Liver (tissue), 9 donors: ENCODE results near the gene ARHGAP27. TPM values are rescaled to one million over a fixed set of nuclear protein-coding genes. Genes with fewer than 3 reads are reported as not detected.

Experiments used
- DNase-seq: peaks from one replicate; pipeline ENCODE4 v3.0.0-alpha.2; 2017; ENCODE audit warnings: low spot score
- H3K27ac ChIP-seq, 2 donors: one replicate each; pipeline ENCODE4 v1.7.0; 2013; ENCODE audit warnings: inconsistent platforms in 2 of 2, low read length in 2 of 2, control low read depth in 1 of 2, low read depth in 1 of 2, mild to moderate bottlenecking in 1 of 2
- H3K27me3 ChIP-seq, 4 donors: one replicate each; pipeline versions ENCODE4 v1.6.1 to v1.7.0; 2013; ENCODE audit warnings: low read length in 3 of 4, inconsistent platforms in 1 of 4, mild to moderate bottlenecking in 1 of 4, moderate library complexity in 1 of 4; ENCODE audit not compliant: control insufficient read depth in 4 of 4, insufficient read depth in 4 of 4
- H3K36me3 ChIP-seq, 4 donors: one replicate each; pipeline versions ENCODE4 v1.6.1 to v1.7.0; 2013; ENCODE audit warnings: low read length in 3 of 4, mild to moderate bottlenecking in 3 of 4, low read depth in 1 of 4, moderate library complexity in 1 of 4; ENCODE audit not compliant: control insufficient read depth in 4 of 4, insufficient read depth in 3 of 4
- H3K4me1 ChIP-seq, 4 donors: one replicate each; pipeline versions ENCODE4 v1.6.1 to v1.7.0; 2013; ENCODE audit warnings: low read length in 3 of 4, mild to moderate bottlenecking in 3 of 4, moderate library complexity in 1 of 4; ENCODE audit not compliant: control insufficient read depth in 4 of 4, insufficient read depth in 4 of 4
- H3K4me3 ChIP-seq, 3 donors: one replicate each; pipeline versions ENCODE4 v1.6.1 to v1.7.0; 2013; ENCODE audit warnings: low read length in 3 of 3, control low read depth in 1 of 3, low read depth in 1 of 3, mild to moderate bottlenecking in 1 of 3
- H3K9ac ChIP-seq, 2 donors: one replicate each; pipeline ENCODE4 v1.7.0; 2013; ENCODE audit warnings: low read length in 2 of 2, mild to moderate bottlenecking in 2 of 2, moderate library complexity in 2 of 2, control low read depth in 1 of 2, low read depth in 1 of 2
- H3K9me3 ChIP-seq, 4 donors: one replicate each; pipeline versions ENCODE4 v1.6.1 to v1.7.0; 2013; ENCODE audit warnings: low read length in 3 of 4; ENCODE audit not compliant: control insufficient read depth in 4 of 4
- EGR1 ChIP-seq, 2 donors: IDR thresholded peaks; 2 replicates each; pipeline ENCODE4 v1.6.1; 2016 to 2018; ENCODE audit warnings: antibody characterized with exemption in 2 of 2, low read depth in 2 of 2
- FOXA1 ChIP-seq: IDR thresholded peaks from 2 replicates; pipeline ENCODE4 v1.6.1; 2016; ENCODE audit warnings: antibody characterized with exemption
- FOXA2 ChIP-seq: IDR thresholded peaks from 2 replicates; pipeline ENCODE4 v1.6.1; 2016; ENCODE audit warnings: antibody characterized with exemption
- GABPA ChIP-seq, 2 donors: IDR thresholded peaks in 1 of 2; conservative IDR thresholded peaks in 1 of 2; 2 replicates each; pipeline ENCODE4 v1.6.1; 2016; ENCODE audit warnings: antibody characterized with exemption in 2 of 2, mild to moderate bottlenecking in 1 of 2, moderate library complexity in 1 of 2
- HNF4A ChIP-seq, 2 donors: conservative IDR thresholded peaks; 2 replicates each; pipeline ENCODE4 v1.6.1; 2016; ENCODE audit warnings: antibody characterized with exemption in 2 of 2, mild to moderate bottlenecking in 2 of 2
- HNF4G ChIP-seq: IDR thresholded peaks from 2 replicates; pipeline ENCODE4 v1.6.1; 2016; ENCODE audit warnings: antibody characterized with exemption
- JUND ChIP-seq, 2 donors: IDR thresholded peaks; 2 replicates each; pipeline ENCODE4 v1.6.1; 2016; ENCODE audit warnings: antibody characterized with exemption in 2 of 2
- NR2F2 ChIP-seq: IDR thresholded peaks from 2 replicates; pipeline ENCODE4 v1.6.1; 2016; ENCODE audit warnings: antibody characterized with exemption
- RAD21 ChIP-seq, 2 donors: IDR thresholded peaks; 2 replicates each; pipeline ENCODE4 v1.6.1; 2016; ENCODE audit warnings: antibody characterized with exemption in 2 of 2, mild to moderate bottlenecking in 2 of 2
- RXRA ChIP-seq, 2 donors: IDR thresholded peaks; 2 replicates each; pipeline ENCODE4 v1.6.1; 2017 to 2018; ENCODE audit warnings: antibody characterized with exemption in 2 of 2, mild to moderate bottlenecking in 1 of 2
- SP1 ChIP-seq: IDR thresholded peaks from 2 replicates; pipeline ENCODE4 v1.6.1; 2018; ENCODE audit warnings: antibody characterized with exemption, mild to moderate bottlenecking
- TAF1 ChIP-seq: conservative IDR thresholded peaks from 2 replicates; pipeline ENCODE4 v1.6.1; 2016; ENCODE audit warnings: antibody characterized with exemption, mild to moderate bottlenecking
- YY1 ChIP-seq: IDR thresholded peaks from 2 replicates; pipeline ENCODE4 v1.6.1; 2016; ENCODE audit warnings: antibody characterized with exemption, mild to moderate bottlenecking
- WGBS: extraction: QIAGEN DNeasy Blood & Tissue Kit; methylation state at CpG from one replicate; pipeline ENCODE4 v1.1.7; 2013; 5-methylcytosine and 5-hydroxymethylcytosine counted together
- polyA plus RNA-seq, 2 donors: library from polyadenylated mRNA; stranded (reverse) in 1 of 2; unstranded in 1 of 2; fragments of 200-250 nt in 1 of 2; fragments of >200 nt in 1 of 2; fragmentation: Nextera tagmentation in 1 of 2; extraction: Ambion mirVana in 1 of 2; gene quantifications; one replicate each; pipeline versions ENCODE4 v1.2.1 to v1.2.3, GENCODE V29; 2013 to 2015
- total RNA-seq, 2 donors: library from RNA; depleted of rRNA; stranded (reverse); fragments of >200 nt; gene quantifications; one replicate each; pipeline ENCODE4 v1.2.3, GENCODE V29; 2014
- TF ChIP-seq, protein P1 (sequence below): fragments of 150-350 bp; IDR thresholded peaks from 2 replicates; pipeline ENCODE4 v1.5.1; 2017; ENCODE audit warnings: improper control_type of control experiment, low read depth, low read length; ENCODE audit not compliant: missing input control
- TF ChIP-seq, protein P2 (sequence below): IDR thresholded peaks from 2 replicates; pipeline ENCODE4 v1.6.1; 2016; ENCODE audit warnings: antibody characterized with exemption
- TF ChIP-seq, protein P3 (sequence below): IDR thresholded peaks from 2 replicates; pipeline ENCODE4 v1.6.1; 2016; ENCODE audit warnings: antibody characterized with exemption, mild to moderate bottlenecking
- TF ChIP-seq, protein P4 (sequence below): IDR thresholded peaks from 2 replicates; pipeline ENCODE4 v1.6.1; 2016; ENCODE audit warnings: antibody characterized with exemption
- TF ChIP-seq, protein P5 (sequence below): IDR thresholded peaks from 2 replicates; pipeline ENCODE4 v1.6.1; 2016; ENCODE audit warnings: antibody characterized with exemption
- donor health status: healthy.
- donor health status: healthy.
- donor health status: healthy.
- donor health status: healthy.
- donor health status: healthy.

The ARHGAP27 gene
- total and polyA plus RNA-seq, 4 donors: 1.8 to 10.9 (median 7.8) TPM

DNA sequence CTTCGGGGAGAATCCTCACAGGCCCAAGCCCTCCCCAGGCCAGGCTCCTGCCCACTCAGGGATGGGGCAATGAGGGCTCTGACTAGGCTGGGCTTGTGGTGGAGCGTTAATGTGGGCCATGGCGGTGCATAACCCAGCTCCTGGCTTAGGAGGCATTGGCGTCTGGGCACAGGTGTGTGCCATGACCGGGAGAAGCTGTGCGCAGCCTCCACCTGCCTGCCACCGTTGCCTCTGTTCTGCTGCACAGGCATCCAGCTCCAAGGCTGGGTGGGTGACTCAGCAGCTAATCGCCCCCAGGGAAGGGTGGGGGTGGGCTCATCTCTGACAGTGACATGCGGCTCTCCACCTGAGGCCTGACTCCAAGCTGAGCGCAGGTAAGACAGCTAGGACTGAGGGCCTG, 3.5 kb upstream of the ARHGAP27 start:
- H3K9me3 ChIP-seq: no peaks in the 10 kb centered on the region
- TF ChIP-seq, protein P1, sequence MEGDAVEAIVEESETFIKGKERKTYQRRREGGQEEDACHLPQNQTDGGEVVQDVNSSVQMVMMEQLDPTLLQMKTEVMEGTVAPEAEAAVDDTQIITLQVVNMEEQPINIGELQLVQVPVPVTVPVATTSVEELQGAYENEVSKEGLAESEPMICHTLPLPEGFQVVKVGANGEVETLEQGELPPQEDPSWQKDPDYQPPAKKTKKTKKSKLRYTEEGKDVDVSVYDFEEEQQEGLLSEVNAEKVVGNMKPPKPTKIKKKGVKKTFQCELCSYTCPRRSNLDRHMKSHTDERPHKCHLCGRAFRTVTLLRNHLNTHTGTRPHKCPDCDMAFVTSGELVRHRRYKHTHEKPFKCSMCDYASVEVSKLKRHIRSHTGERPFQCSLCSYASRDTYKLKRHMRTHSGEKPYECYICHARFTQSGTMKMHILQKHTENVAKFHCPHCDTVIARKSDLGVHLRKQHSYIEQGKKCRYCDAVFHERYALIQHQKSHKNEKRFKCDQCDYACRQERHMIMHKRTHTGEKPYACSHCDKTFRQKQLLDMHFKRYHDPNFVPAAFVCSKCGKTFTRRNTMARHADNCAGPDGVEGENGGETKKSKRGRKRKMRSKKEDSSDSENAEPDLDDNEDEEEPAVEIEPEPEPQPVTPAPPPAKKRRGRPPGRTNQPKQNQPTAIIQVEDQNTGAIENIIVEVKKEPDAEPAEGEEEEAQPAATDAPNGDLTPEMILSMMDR: no peak
- TF ChIP-seq JUND (IDR thresholded peaks at IDR 0.05): no peak
- no peak for TF ChIP-seq FOXA1
- no peak for TF ChIP-seq SP1
- no peak for TF ChIP-seq EGR1 (IDR thresholded peaks at IDR 0.05; ENCODE audit: low read depth in 2 of 2)
- TF ChIP-seq NR2F2: no peak
- no peak for TF ChIP-seq FOXA2
- TF ChIP-seq RXRA (IDR thresholded peaks at IDR 0.05): no peak
- TF ChIP-seq GABPA (IDR thresholded peaks at IDR 0.05 in 1 of 2, conservative IDR thresholded peaks at IDR 0.05 in 1 of 2): no peak
- no peak for TF ChIP-seq RAD21 (IDR thresholded peaks at IDR 0.05)
- TF ChIP-seq, protein P2, sequence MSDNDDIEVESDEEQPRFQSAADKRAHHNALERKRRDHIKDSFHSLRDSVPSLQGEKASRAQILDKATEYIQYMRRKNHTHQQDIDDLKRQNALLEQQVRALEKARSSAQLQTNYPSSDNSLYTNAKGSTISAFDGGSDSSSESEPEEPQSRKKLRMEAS: no peak
- TF ChIP-seq, protein P3, sequence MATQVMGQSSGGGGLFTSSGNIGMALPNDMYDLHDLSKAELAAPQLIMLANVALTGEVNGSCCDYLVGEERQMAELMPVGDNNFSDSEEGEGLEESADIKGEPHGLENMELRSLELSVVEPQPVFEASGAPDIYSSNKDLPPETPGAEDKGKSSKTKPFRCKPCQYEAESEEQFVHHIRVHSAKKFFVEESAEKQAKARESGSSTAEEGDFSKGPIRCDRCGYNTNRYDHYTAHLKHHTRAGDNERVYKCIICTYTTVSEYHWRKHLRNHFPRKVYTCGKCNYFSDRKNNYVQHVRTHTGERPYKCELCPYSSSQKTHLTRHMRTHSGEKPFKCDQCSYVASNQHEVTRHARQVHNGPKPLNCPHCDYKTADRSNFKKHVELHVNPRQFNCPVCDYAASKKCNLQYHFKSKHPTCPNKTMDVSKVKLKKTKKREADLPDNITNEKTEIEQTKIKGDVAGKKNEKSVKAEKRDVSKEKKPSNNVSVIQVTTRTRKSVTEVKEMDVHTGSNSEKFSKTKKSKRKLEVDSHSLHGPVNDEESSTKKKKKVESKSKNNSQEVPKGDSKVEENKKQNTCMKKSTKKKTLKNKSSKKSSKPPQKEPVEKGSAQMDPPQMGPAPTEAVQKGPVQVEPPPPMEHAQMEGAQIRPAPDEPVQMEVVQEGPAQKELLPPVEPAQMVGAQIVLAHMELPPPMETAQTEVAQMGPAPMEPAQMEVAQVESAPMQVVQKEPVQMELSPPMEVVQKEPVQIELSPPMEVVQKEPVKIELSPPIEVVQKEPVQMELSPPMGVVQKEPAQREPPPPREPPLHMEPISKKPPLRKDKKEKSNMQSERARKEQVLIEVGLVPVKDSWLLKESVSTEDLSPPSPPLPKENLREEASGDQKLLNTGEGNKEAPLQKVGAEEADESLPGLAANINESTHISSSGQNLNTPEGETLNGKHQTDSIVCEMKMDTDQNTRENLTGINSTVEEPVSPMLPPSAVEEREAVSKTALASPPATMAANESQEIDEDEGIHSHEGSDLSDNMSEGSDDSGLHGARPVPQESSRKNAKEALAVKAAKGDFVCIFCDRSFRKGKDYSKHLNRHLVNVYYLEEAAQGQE: no peak
- TF ChIP-seq, protein P4, sequence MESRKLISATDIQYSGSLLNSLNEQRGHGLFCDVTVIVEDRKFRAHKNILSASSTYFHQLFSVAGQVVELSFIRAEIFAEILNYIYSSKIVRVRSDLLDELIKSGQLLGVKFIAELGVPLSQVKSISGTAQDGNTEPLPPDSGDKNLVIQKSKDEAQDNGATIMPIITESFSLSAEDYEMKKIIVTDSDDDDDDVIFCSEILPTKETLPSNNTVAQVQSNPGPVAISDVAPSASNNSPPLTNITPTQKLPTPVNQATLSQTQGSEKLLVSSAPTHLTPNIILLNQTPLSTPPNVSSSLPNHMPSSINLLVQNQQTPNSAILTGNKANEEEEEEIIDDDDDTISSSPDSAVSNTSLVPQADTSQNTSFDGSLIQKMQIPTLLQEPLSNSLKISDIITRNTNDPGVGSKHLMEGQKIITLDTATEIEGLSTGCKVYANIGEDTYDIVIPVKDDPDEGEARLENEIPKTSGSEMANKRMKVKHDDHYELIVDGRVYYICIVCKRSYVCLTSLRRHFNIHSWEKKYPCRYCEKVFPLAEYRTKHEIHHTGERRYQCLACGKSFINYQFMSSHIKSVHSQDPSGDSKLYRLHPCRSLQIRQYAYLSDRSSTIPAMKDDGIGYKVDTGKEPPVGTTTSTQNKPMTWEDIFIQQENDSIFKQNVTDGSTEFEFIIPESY: no peak
- TF ChIP-seq YY1: no peak
- no peak for TF ChIP-seq TAF1
- no peak for TF ChIP-seq HNF4G
- TF ChIP-seq, protein P5, sequence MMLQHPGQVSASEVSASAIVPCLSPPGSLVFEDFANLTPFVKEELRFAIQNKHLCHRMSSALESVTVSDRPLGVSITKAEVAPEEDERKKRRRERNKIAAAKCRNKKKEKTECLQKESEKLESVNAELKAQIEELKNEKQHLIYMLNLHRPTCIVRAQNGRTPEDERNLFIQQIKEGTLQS: no peak
- TF ChIP-seq HNF4A (conservative IDR thresholded peaks at IDR 0.05): no peak
- H3K36me3 ChIP-seq: peaks cover 0 to 16% (median 8%) of the 10 kb centered on the region in 4 donors
- H3K9ac ChIP-seq: no peak overlapping the region
- H3K4me1 ChIP-seq: peaks cover 9 to 16% (median 10%) of the 10 kb centered on the region in 4 donors
- 97% methylated on average over 10 of the region's 10 CpGs for WGBS
- DNase-seq: no peak
- H3K27ac ChIP-seq: no peak overlapping the region
- H3K27me3 ChIP-seq: no peaks in the 10 kb centered on the region
- H3K4me3 ChIP-seq: no peak overlapping the region
